ENCODE measurements around the gene DUSP22. TPM values are rescaled to one million over a fixed set of nuclear protein-coding genes. Genes with fewer than 3 reads are reported as not detected.

The DUSP22 gene
- total RNA-seq, 3 donors from 2014 or later = 27.5 to 80.6 (median 29.1) TPM

- DNase-seq = no peak
These were observed 59.0 kb downstream of the DUSP22 start for GRCh38 chr6:351011-351866.

GRCh38 chr6:351867-352289, 59.6 kb downstream of the DUSP22 start:
- Histone ChIP-seq H3K36me3 (ENCODE audit: low read depth) (no peaks in the 10 kb centered on the region), H3K4me3 (no peak overlapping the region), H3K9me3 (peaks cover 17% of the 10 kb centered on the region), H3K4me1 (ENCODE audit: low read depth) (no peaks in the 10 kb centered on the region)
- ATAC-seq (no peak), DNase-seq (no peak)
- no peak for TF ChIP-seq CTCF (IDR thresholded peaks at IDR 0.05)
- intact Hi-C loops (cut with DNase I, micrococcal nuclease) = no loop called here

More at GRCh38 chr6:351011-351866, 59.0 kb downstream of the DUSP22 start:
- intact Hi-C loops (cut with DNase I, micrococcal nuclease) = no loop called here
- no peak for ATAC-seq
- no peaks in the 10 kb centered on the region for H3K36me3 ChIP-seq (ENCODE audit: low read depth)
- H3K4me3 ChIP-seq = no peak overlapping the region
- no peaks in the 10 kb centered on the region for H3K4me1 ChIP-seq (ENCODE audit: low read depth)
- peaks cover 17% of the 10 kb centered on the region for H3K9me3 ChIP-seq
- TF ChIP-seq CTCF (IDR thresholded peaks at IDR 0.05) = no peak

GRCh38 chr6:352474-352873, 60.2 kb downstream of the DUSP22 start:
- Histone ChIP-seq H3K9me3 (peaks cover 21% of the 10 kb centered on the region), H3K36me3 (ENCODE audit: low read depth) (no peaks in the 10 kb centered on the region), H3K4me3 (no peak overlapping the region), H3K4me1 (ENCODE audit: low read depth) (no peaks in the 10 kb centered on the region)
- DNase-seq (no peak), ATAC-seq (no peak)
- no peak for TF ChIP-seq CTCF (IDR thresholded peaks at IDR 0.05)
- intact Hi-C loops (cut with DNase I, micrococcal nuclease) = no loop called here

- H3K9me3 ChIP-seq = peaks cover 19% of the 10 kb centered on the region
- H3K36me3 ChIP-seq (ENCODE audit: low read depth) = no peaks in the 10 kb centered on the region
- ATAC-seq (no peak), DNase-seq (no peak)
- no peaks in the 10 kb centered on the region for H3K4me1 ChIP-seq (ENCODE audit: low read depth)
- no peak overlapping the region for H3K4me3 ChIP-seq
- TF ChIP-seq CTCF (IDR thresholded peaks at IDR 0.05) = no peak
- intact Hi-C loops (cut with DNase I, micrococcal nuclease) = no loop called here
These were observed 60.7 kb downstream of the DUSP22 start for GRCh38 chr6:352896-353470.

- no peak for ATAC-seq
- Histone ChIP-seq H3K4me1 (ENCODE audit: low read depth) (no peaks in the 10 kb centered on the region), H3K4me3 (no peak overlapping the region), H3K36me3 (ENCODE audit: low read depth) (no peaks in the 10 kb centered on the region), H3K9me3 (peaks cover 22% of the 10 kb centered on the region)
- intact Hi-C loops (cut with DNase I, micrococcal nuclease) = no loop called here
- no peak for DNase-seq
- no peak for TF ChIP-seq CTCF (IDR thresholded peaks at IDR 0.05)
These were observed 61.6 kb downstream of the DUSP22 start for GRCh38 chr6:353642-354614.

All from mucosa of descending colon (tissue), 3 donors.